Testis (tissue), 3 donors: ENCODE measurements around the gene PEX14. TPM values are rescaled to one million over a fixed set of nuclear protein-coding genes. Genes with fewer than 3 reads are reported as not detected.

Source experiments
- DNase-seq: peaks from one replicate; pipeline ENCODE4 v3.0.0-alpha.2; 2019
- H3K27ac ChIP-seq, 2 donors: fragments of 200-600 bp; sonication (generic); one replicate each; pipeline ENCODE4 v1.5.1; 2019
- H3K27me3 ChIP-seq: fragments of 200-600 bp; sonication (generic); one replicate; pipeline ENCODE4 v1.5.1; 2019
- H3K36me3 ChIP-seq: fragments of 200-600 bp; sonication (generic); one replicate; pipeline ENCODE4 v1.5.1; 2017; ENCODE audit warnings: low read depth; ENCODE audit errors: missing control alignments
- H3K4me1 ChIP-seq: fragments of 200-600 bp; sonication (generic); one replicate; pipeline ENCODE4 v1.5.1; 2019
- H3K4me3 ChIP-seq, 2 donors: fragments of 200-600 bp; sonication (generic); one replicate each; pipeline ENCODE4 v1.5.1; 2017 to 2019
- H3K9me3 ChIP-seq: fragments of 200-600 bp; sonication (generic); one replicate; pipeline ENCODE4 v1.5.1; 2017
- POLR2A ChIP-seq: fragments of 450-650 bp; IDR thresholded peaks from one replicate; pipeline ENCODE4 v1.6.1; 2017; ENCODE audit warnings: antibody characterized with exemption, mild to moderate bottlenecking, moderate library complexity
- WGBS, 2 donors: methylation state at CpG; one replicate each; pipeline ENCODE4 v1.1.5; 2018; 5-methylcytosine and 5-hydroxymethylcytosine counted together
- intact Hi-C: fragments of 100-400 bp; cut with DNase I; formaldehyde crosslinking; loops from one replicate; pipeline ENCODE4 v1.15.1; 2023; ENCODE audit warnings: low total_unique reads
- polyA plus RNA-seq: library from polyadenylated mRNA; stranded (reverse); fragments of 350-450 nt; fragmentation: Illumina TruSeq; extraction: RNeasy Lipid Tissue Mini Kit (QIAGEN cat#74804); gene quantifications from one replicate; pipeline ENCODE4 v1.2.3, GENCODE V29; 2014; ENCODE audit warnings: low read depth, low replicate concordance; ENCODE audit not compliant: insufficient read depth
- total RNA-seq, 2 donors: library from RNA; depleted of rRNA; stranded (reverse); fragments of >200 nt; gene quantifications; one replicate each; pipeline ENCODE4 v1.2.3, GENCODE V29; 2016
- TF ChIP-seq, protein P1 (sequence below), 3 experiments: fragments of 450-650 bp in 2 of 3; fragments of 200-600 bp in 1 of 3; sonication (generic) in 1 of 3; IDR thresholded peaks; one replicate each; pipeline ENCODE4 v1.5.1; 2016 to 2019; ENCODE audit warnings: antibody characterized with exemption in 3 of 3, mild to moderate bottlenecking in 2 of 3, moderate library complexity in 1 of 3

Gene PEX14
- total and polyA plus RNA-seq, 3 donors from 2014 or later = 28.6 to 39.8 (median 30.3) TPM

DNA sequence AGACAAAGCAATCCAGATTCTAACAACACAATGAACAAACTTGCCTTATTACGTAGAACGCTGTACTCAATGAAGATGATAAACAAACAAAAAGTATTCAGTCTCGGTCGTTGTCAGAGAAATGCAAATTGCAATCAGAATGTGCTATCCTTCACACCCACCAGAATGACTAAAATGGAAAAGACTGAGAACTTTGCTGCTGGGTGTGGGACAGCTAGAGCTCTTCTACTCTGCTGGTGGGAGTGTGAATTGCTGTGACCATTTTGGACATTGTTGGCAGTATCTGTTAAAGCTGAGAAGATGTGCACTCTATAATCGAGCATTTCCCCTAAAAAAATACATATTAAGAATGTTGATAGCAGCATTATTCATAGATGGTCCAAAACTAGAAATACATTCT lies 111.4 kb downstream of the PEX14 start:
- intact Hi-C loops = no loop called here
- 90 to 96% methylated on average over 5 of the region's 5 CpGs for WGBS, 2 donors
- Histone ChIP-seq H3K4me1 (no peaks in the 10 kb centered on the region), H3K9me3 (no peaks in the 10 kb centered on the region), H3K36me3 (no peaks in the 10 kb centered on the region), H3K4me3 (no peak overlapping the region), H3K27ac (no peak overlapping the region), H3K27me3 (no peaks in the 10 kb centered on the region)
- TF ChIP-seq POLR2A = no peak
- TF ChIP-seq, protein P1, sequence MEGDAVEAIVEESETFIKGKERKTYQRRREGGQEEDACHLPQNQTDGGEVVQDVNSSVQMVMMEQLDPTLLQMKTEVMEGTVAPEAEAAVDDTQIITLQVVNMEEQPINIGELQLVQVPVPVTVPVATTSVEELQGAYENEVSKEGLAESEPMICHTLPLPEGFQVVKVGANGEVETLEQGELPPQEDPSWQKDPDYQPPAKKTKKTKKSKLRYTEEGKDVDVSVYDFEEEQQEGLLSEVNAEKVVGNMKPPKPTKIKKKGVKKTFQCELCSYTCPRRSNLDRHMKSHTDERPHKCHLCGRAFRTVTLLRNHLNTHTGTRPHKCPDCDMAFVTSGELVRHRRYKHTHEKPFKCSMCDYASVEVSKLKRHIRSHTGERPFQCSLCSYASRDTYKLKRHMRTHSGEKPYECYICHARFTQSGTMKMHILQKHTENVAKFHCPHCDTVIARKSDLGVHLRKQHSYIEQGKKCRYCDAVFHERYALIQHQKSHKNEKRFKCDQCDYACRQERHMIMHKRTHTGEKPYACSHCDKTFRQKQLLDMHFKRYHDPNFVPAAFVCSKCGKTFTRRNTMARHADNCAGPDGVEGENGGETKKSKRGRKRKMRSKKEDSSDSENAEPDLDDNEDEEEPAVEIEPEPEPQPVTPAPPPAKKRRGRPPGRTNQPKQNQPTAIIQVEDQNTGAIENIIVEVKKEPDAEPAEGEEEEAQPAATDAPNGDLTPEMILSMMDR (IDR thresholded peaks at IDR 0.05) = no peak
- DNase-seq = no peak

DNA sequence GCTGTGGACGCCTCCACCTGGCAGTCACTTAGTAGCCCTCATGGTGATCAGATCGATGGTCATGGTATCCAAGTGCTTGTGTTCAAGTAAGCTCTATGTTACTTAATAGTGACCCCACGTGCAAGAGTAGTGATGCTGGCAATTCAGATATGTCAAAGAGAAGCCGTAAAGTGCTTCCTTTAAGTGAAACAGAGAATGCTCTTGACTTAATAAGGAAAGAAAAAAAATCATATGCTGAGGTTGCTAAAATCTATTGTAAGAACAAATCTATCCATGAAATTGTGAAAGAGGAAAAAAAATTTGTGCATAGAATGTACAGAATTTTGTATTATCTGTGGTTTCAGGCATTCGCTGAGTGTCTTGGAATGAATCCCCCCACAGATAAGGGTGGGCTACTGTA lies 113.9 kb downstream of the PEX14 start:
- Histone ChIP-seq H3K4me3 (no peak overlapping the region), H3K36me3 (no peaks in the 10 kb centered on the region), H3K4me1 (no peaks in the 10 kb centered on the region), H3K27ac (no peak overlapping the region), H3K9me3 (no peaks in the 10 kb centered on the region), H3K27me3 (no peaks in the 10 kb centered on the region)
- DNase-seq = no peak
- no peak for TF ChIP-seq POLR2A
- TF ChIP-seq, protein P1 (IDR thresholded peaks at IDR 0.05) = no peak
- WGBS, 2 donors = 96 to 97% methylated on average over 5 of the region's 5 CpGs
- intact Hi-C loops = no loop called here

DNA sequence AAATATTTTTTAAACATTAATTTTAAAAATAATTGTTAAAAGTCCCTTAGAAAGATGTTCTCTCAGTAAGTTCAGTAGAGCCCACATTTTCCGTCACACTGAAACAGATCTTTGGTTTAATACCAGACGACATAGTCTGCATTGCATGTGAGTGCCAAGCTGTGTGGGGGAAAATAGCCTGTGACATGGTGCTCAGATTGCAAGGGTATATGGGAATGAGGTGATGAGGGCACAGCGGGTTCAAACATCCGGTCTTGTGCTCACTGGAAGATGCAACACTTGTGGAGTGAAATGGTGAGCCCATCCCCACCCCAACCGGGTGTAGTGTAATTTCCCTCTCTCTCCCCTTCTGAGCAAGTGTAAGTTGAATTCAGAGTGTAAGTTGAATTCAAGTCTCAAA lies 114.3 kb downstream of the PEX14 start:
- intact Hi-C loops = no loop called here
- H3K27me3 ChIP-seq = no peaks in the 10 kb centered on the region

DNA sequence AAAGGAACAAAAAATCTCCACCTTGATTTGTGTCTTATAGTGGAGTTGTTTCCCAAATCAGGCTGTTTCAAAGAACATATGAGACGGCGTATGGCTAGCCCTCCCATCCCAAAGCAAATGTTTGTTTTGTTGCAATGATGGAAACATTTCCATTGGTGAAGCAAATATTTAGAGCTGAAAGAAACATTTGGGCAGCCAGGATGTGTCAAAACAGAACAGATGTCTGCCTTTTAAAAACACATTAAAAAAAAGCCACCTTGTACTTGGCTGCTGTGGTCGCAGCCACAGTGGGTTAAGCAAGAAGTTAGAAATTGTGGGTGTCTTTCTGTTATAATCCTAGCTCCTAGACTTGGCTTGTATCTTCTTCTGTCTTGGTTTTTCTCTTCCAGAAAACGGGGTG lies 116.3 kb downstream of the PEX14 start:
- TF ChIP-seq POLR2A = no peak
- TF ChIP-seq, protein P1 (IDR thresholded peaks at IDR 0.05) = no peak
- WGBS, 2 donors = 59 to 67% methylated on average over 4 of the region's 4 CpGs
- H3K9me3 ChIP-seq = no peaks in the 10 kb centered on the region
- no peaks in the 10 kb centered on the region for H3K27me3 ChIP-seq
- H3K27ac ChIP-seq = no peak overlapping the region
- H3K4me3 ChIP-seq = no peak overlapping the region
- DNase-seq = no peak
- no peaks in the 10 kb centered on the region for H3K4me1 ChIP-seq
- intact Hi-C loops = no loop called here
- H3K36me3 ChIP-seq = no peaks in the 10 kb centered on the region

More for the DNA sequence above, 114.3 kb downstream of the PEX14 start:
- TF ChIP-seq POLR2A = no peak
- TF ChIP-seq, protein P1 (IDR thresholded peaks at IDR 0.05) = no peak
- Histone ChIP-seq H3K36me3 (no peaks in the 10 kb centered on the region), H3K4me1 (no peaks in the 10 kb centered on the region), H3K4me3 (no peak overlapping the region), H3K27ac (no peak overlapping the region), H3K9me3 (no peaks in the 10 kb centered on the region)
- WGBS, 2 donors = 92 to 94% methylated on average over 5 of the region's 5 CpGs
- DNase-seq = no peak

DNA sequence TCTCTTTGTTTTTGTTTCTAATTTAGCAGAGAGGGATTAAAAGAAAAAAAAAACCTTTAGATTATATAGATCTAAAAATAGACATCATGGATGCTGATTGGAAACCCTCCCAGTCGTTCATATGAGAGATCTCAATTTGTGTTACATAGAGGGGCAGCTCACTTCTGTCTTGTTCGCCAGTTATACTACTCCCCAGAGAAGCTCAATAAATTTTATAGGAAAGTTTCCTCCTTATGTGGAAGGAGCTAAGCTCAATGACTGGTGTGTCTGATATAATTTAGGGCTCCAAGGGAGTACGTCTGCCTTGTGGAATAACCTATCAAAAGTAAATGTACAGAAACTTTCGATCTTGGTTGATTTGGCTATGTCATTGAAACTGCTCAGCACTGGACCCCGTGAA lies 117.6 kb downstream of the PEX14 start:
- Histone ChIP-seq H3K27me3 (no peaks in the 10 kb centered on the region), H3K36me3 (no peaks in the 10 kb centered on the region), H3K4me3 (no peak overlapping the region), H3K9me3 (no peaks in the 10 kb centered on the region), H3K27ac (no peak overlapping the region), H3K4me1 (peaks cover 8% of the 10 kb centered on the region)
- intact Hi-C loops = no loop called here
- WGBS, 2 donors = 66 to 73% methylated on average over 5 of the region's 5 CpGs
- DNase-seq = no peak
- TF ChIP-seq, protein P1 (IDR thresholded peaks at IDR 0.05) = no peak
